Coronary artery (tissue), 2 donors: Measurements from ENCODE around the gene USH1C.

ENCODE experiments used
- DNase-seq: peaks from one replicate; pipeline ENCODE4 v3.0.0-alpha.2; 2017; ENCODE audit warnings: low spot score
- H3K27ac ChIP-seq, 2 donors: fragments of 200-600 bp; sonication (generic); one replicate each; pipeline ENCODE4 v1.5.1; 2016 to 2019
- H3K4me3 ChIP-seq: fragments of 200-600 bp; sonication (generic); 2 replicates; pipeline ENCODE4 v1.5.1; 2016; ENCODE audit warnings: mild to moderate bottlenecking, moderate library complexity
- TF ChIP-seq, protein P1 (sequence below): fragments of 200-600 bp; sonication (generic); IDR thresholded peaks from one replicate; pipeline ENCODE4 v1.5.1; 2019; ENCODE audit warnings: antibody characterized with exemption

The USH1C gene

GRCh38 chr11:17506942-17507341 lies 37.3 kb downstream of the USH1C start:
- Histone ChIP-seq H3K4me3 (no peak overlapping the region), H3K27ac (no peak overlapping the region)
- DNase-seq = no peak
- TF ChIP-seq, protein P1, sequence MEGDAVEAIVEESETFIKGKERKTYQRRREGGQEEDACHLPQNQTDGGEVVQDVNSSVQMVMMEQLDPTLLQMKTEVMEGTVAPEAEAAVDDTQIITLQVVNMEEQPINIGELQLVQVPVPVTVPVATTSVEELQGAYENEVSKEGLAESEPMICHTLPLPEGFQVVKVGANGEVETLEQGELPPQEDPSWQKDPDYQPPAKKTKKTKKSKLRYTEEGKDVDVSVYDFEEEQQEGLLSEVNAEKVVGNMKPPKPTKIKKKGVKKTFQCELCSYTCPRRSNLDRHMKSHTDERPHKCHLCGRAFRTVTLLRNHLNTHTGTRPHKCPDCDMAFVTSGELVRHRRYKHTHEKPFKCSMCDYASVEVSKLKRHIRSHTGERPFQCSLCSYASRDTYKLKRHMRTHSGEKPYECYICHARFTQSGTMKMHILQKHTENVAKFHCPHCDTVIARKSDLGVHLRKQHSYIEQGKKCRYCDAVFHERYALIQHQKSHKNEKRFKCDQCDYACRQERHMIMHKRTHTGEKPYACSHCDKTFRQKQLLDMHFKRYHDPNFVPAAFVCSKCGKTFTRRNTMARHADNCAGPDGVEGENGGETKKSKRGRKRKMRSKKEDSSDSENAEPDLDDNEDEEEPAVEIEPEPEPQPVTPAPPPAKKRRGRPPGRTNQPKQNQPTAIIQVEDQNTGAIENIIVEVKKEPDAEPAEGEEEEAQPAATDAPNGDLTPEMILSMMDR = no peak

- Histone ChIP-seq H3K27ac (no peak overlapping the region), H3K4me3 (no peak overlapping the region)
- TF ChIP-seq, protein P1 = no peak
- no peak for DNase-seq
These were observed 37.9 kb downstream of the USH1C start for GRCh38 chr11:17506314-17506713.

DNA sequence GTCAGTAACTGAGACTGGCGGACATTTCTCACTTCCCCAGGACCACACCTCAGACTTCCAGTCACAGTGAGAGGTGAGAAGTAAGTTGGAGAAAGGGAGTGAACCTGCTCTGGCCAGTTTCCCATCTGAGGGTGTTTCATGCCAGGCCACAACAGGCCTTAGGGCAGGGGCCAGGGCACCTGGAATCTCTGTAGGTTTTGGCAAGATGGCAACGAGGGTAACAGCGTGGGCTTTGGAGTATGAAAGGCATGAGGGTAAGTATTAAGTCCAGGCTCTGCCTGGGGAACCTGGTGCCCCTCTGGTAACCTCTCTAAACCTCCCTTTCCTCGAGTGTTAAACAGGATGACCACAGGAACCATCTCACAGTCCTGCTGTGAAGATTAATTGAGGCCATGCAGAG lies 39.1 kb downstream of the USH1C start:
- no peak for DNase-seq
- Histone ChIP-seq H3K27ac (no peak overlapping the region), H3K4me3 (no peak overlapping the region)
- TF ChIP-seq, protein P1 = no peak

GRCh38 chr11:17504330-17505107 lies 39.7 kb downstream of the USH1C start:
- DNase-seq = no peak
- TF ChIP-seq, protein P1 = peak; percentile 91
- H3K4me3 ChIP-seq = no peak overlapping the region
- no peak overlapping the region for H3K27ac ChIP-seq

GRCh38 chr11:17502630-17503029 lies 41.6 kb downstream of the USH1C start:
- DNase-seq = no peak
- Histone ChIP-seq H3K4me3 (no peak overlapping the region), H3K27ac (no peak overlapping the region)
- TF ChIP-seq, protein P1 = no peak

DNA sequence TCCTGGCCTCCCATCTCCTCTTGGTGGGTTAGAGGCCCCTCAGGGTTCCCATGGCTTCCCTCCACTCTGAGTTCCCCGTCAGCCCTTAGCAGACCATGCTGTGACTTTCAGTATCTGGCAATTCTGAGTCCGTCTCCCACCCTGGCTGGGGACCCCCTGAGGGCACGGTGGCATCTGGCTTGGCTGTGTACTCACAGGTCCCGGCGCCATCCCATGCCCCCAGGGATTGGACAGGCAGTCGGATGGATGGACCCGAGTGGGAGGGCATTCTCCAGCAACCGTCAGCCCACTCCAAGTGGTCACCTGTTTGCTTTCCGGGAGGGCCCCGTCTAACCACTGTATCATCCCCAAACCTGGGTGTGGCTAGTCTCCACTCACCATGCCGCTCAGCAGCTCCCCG lies 43.5 kb downstream of the USH1C start:
- DNase-seq = no peak
- TF ChIP-seq, protein P1 = no peak
- H3K4me3 ChIP-seq = no peak overlapping the region
- H3K27ac ChIP-seq = no peak overlapping the region

GRCh38 chr11:17498475-17498874 lies 45.7 kb downstream of the USH1C start:
- DNase-seq = no peak
- Histone ChIP-seq H3K27ac (no peak overlapping the region), H3K4me3 (no peak overlapping the region)
- TF ChIP-seq, protein P1 = no peak
